Loucy (cell line): ENCODE results near the gene RPAP2.

Source experiments
- CTCF ChIP-seq: fragments of 200-600 bp; sonication (generic); conservative IDR thresholded peaks from 2 replicates; pipeline ENCODE4 v1.5.1; 2014; ENCODE audit warnings: mild to moderate bottlenecking, antibody characterized with exemption, low read length
- EZH2phosphoT487 ChIP-seq: fragments of 200-600 bp; IDR thresholded peaks from 2 replicates; pipeline ENCODE4 v1.6.1; 2018; ENCODE audit warnings: antibody characterized with exemption, mild to moderate bottlenecking, moderate library complexity, borderline replicate concordance

- TF ChIP-seq CTCF: no peak
- no peak for TF ChIP-seq EZH2phosphoT487
Observed at GRCh38 chr1:92444351-92444750, 145.5 kb downstream of the RPAP2 start.
